ENCODE measurements around the gene UQCC5.

GRCh38 chr3:52546111-52546901 lies 9.9 kb downstream of the UQCC5 start:
- no peak for TF ChIP-seq CTCF (optimal IDR thresholded peaks at IDR 0.05 in 1 of 3, IDR thresholded peaks at IDR 0.05 in 1 of 3, conservative IDR thresholded peaks at IDR 0.05 in 1 of 3; ENCODE audit: extremely low read depth in 1 of 3, insufficient read depth in 2 of 3, low read length in 3 of 3)
- no peak for TF ChIP-seq EZH2 (IDR thresholded peaks at IDR 0.05; ENCODE audit: low read length)
